Mammary epithelial cell (primary cell): ENCODE data around the gene GALNT2.

Source experiments
- EZH2 ChIP-seq: IDR thresholded peaks from 2 replicates; pipeline ENCODE4 v1.6.1; 2012; ENCODE audit warnings: low read length, inconsistent platforms, borderline replicate concordance
- TF ChIP-seq, protein P1 (sequence below), 2 donors: IDR thresholded peaks in 1 of 2; conservative IDR thresholded peaks in 1 of 2; 2 replicates each; pipeline ENCODE4 v1.5.1; 2011 to 2012; ENCODE audit warnings: inconsistent platforms in 2 of 2, low read length in 2 of 2, mild to moderate bottlenecking in 2 of 2, control low read depth in 1 of 2, low read depth in 1 of 2; ENCODE audit not compliant: insufficient read depth in 1 of 2; ENCODE audit errors: extremely low read depth in 1 of 2

DNA sequence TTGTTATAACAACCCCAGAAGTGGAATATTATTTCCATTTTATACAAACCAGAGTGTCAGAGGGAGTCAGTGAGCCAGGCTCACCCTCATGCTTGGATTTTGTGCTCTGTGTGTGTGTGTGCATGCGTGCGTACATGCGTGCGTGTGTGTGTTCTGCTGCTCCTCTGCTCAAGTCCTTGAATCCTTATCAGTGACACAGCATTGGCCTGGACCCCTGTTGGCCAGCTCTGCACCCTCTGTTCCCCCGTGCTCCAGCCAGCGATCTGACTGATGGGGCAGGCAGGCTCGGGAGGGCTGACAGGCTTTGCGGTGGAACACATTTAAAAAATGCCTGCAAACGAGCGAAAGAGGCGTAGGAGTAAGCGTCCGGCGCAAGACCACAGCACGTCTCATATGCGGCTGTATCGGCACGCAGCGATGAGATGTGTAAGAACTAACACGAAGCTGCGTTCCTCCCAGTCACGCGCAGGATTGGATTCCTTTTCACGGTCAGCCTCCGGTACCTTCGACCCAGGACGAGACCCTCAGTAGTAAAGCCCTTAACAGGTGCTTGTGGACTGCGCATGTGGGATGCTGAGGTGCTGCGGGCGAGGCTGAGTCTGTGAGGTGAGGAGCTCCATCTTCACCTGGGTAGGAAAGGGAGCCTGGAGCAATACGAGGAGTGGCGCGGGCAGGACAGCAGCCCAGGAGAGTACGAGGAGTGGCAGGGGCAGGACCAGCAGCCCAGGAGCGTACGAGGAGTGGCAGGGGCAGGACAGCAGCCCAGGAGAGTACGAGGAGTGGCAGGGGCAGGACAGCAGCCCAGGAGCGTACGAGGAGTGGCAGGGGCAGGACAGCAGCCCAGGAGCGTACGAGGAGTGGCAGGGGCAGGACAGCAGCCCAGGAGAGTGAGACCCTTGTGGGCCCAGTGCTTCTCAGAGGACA is 130.9 kb downstream of the GALNT2 start:
- no peak for TF ChIP-seq EZH2
- TF ChIP-seq, protein P1, sequence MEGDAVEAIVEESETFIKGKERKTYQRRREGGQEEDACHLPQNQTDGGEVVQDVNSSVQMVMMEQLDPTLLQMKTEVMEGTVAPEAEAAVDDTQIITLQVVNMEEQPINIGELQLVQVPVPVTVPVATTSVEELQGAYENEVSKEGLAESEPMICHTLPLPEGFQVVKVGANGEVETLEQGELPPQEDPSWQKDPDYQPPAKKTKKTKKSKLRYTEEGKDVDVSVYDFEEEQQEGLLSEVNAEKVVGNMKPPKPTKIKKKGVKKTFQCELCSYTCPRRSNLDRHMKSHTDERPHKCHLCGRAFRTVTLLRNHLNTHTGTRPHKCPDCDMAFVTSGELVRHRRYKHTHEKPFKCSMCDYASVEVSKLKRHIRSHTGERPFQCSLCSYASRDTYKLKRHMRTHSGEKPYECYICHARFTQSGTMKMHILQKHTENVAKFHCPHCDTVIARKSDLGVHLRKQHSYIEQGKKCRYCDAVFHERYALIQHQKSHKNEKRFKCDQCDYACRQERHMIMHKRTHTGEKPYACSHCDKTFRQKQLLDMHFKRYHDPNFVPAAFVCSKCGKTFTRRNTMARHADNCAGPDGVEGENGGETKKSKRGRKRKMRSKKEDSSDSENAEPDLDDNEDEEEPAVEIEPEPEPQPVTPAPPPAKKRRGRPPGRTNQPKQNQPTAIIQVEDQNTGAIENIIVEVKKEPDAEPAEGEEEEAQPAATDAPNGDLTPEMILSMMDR (conservative IDR thresholded peaks at IDR 0.05 in 1 of 2, IDR thresholded peaks at IDR 0.05 in 1 of 2; ENCODE audit: extremely low read depth in 1 of 2, insufficient read depth in 1 of 2, low read depth in 1 of 2, low read length in 2 of 2) = no peak
